ENCODE data around the gene INPP5A.
"Not testable (repeated sequence)": the region's sequence is repeated elsewhere in the genome, so short reads cannot be mapped to it uniquely, and the experiment has no call there.

Gene INPP5A

GRCh38 chr10:132793213-132793612, 255.6 kb downstream of the INPP5A start:
- no peak for DNase-seq

GRCh38 chr10:132793871-132794849, 256.6 kb downstream of the INPP5A start:
- DNase-seq, result no peak

- no peak for DNase-seq
Measured at GRCh38 chr10:132796846-132797245, 259.3 kb downstream of the INPP5A start.

- DNase-seq, result not testable (repeated sequence)
Measured at GRCh38 chr10:132797986-132798385, 260.4 kb downstream of the INPP5A start.

GRCh38 chr10:132798403-132798802, 260.8 kb downstream of the INPP5A start:
- DNase-seq, result no peak

- DNase-seq, result no peak
Measured at GRCh38 chr10:132798876-132799275, 261.3 kb downstream of the INPP5A start.

- no peak for DNase-seq
Measured at GRCh38 chr10:132799865-132800264, 262.3 kb downstream of the INPP5A start.

- DNase-seq, result no peak
Measured at GRCh38 chr10:132802048-132802447, 264.5 kb downstream of the INPP5A start.

GRCh38 chr10:132802694-132803320, 265.2 kb downstream of the INPP5A start:
- no peak for DNase-seq

- no peak for DNase-seq
Measured at GRCh38 chr10:132803416-132804210, 266.0 kb downstream of the INPP5A start.

GRCh38 chr10:132804287-132804686, 266.7 kb downstream of the INPP5A start:
- DNase-seq, result no peak

GRCh38 chr10:132804785-132805426, 267.3 kb downstream of the INPP5A start:
- DNase-seq, result no peak

- no peak for DNase-seq
Measured at GRCh38 chr10:132805599-132805998, 268.0 kb downstream of the INPP5A start.

GRCh38 chr10:132806110-132806509, 268.5 kb downstream of the INPP5A start:
- no peak for DNase-seq

GRCh38 chr10:132806561-132807003, 269.0 kb downstream of the INPP5A start:
- no peak for DNase-seq

- no peak for DNase-seq
Measured at GRCh38 chr10:132807621-132808049, 270.0 kb downstream of the INPP5A start.

GRCh38 chr10:132808383-132809231, 271.0 kb downstream of the INPP5A start:
- DNase-seq, result no peak

GRCh38 chr10:132809232-132810140, 271.9 kb downstream of the INPP5A start:
- DNase-seq, result no peak

- DNase-seq, result no peak
Measured at GRCh38 chr10:132810141-132810806, 272.7 kb downstream of the INPP5A start.
